ENCODE results near the gene RGS3.

DNA sequence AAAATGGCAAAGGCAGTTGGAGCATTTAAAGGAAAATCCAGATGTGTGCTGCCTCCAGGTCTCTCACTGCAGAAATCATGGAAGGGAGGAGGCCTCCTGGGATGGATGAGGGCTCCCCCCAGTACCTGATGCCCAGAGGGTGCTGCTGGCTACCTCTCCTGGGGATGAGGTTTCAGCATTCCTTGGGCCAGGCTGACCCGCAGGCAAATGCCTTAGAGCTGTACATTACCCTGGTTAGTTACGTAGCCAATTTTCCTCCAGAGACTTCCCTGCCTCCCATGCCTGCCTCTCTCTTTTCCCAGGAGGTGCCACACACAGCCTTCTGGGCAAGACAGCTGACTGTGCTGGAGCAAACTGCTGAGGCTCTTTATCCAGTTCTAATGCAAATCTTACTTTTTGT lies 65.3 kb downstream of the RGS3 start:
- TF ChIP-seq, protein P1, sequence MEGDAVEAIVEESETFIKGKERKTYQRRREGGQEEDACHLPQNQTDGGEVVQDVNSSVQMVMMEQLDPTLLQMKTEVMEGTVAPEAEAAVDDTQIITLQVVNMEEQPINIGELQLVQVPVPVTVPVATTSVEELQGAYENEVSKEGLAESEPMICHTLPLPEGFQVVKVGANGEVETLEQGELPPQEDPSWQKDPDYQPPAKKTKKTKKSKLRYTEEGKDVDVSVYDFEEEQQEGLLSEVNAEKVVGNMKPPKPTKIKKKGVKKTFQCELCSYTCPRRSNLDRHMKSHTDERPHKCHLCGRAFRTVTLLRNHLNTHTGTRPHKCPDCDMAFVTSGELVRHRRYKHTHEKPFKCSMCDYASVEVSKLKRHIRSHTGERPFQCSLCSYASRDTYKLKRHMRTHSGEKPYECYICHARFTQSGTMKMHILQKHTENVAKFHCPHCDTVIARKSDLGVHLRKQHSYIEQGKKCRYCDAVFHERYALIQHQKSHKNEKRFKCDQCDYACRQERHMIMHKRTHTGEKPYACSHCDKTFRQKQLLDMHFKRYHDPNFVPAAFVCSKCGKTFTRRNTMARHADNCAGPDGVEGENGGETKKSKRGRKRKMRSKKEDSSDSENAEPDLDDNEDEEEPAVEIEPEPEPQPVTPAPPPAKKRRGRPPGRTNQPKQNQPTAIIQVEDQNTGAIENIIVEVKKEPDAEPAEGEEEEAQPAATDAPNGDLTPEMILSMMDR (IDR thresholded peaks at IDR 0.05), result no peak
- no peak for TF ChIP-seq POLR2A (IDR thresholded peaks at IDR 0.05)
